A549 treated with CpdA at 1 μM for 4 hours (cell line): ENCODE data around the gene IGSF22. TPM values are rescaled to one million over a fixed set of nuclear protein-coding genes. Genes with fewer than 3 reads are reported as not detected.

Source experiments
- total RNA-seq: library from RNA; stranded (reverse); fragments of 200-300 nt; extraction: Qiagen RNA extraction; gene quantifications from 5 replicates; pipeline ENCODE4 v1.2.3, GENCODE V29; 2022; ENCODE audit warnings: low read depth

Gene IGSF22
- total RNA-seq, result 0.02 TPM in 1 of 5 replicates, not detected in the others

GRCh38 chr11:18726040-18726439, at the start of gene IGSF22:
Gene IGSF22, minus strand, starts transcription at chr11:18726188. Its CDS starts 1,952 bp downstream, at chr11:18724236.

DNA sequence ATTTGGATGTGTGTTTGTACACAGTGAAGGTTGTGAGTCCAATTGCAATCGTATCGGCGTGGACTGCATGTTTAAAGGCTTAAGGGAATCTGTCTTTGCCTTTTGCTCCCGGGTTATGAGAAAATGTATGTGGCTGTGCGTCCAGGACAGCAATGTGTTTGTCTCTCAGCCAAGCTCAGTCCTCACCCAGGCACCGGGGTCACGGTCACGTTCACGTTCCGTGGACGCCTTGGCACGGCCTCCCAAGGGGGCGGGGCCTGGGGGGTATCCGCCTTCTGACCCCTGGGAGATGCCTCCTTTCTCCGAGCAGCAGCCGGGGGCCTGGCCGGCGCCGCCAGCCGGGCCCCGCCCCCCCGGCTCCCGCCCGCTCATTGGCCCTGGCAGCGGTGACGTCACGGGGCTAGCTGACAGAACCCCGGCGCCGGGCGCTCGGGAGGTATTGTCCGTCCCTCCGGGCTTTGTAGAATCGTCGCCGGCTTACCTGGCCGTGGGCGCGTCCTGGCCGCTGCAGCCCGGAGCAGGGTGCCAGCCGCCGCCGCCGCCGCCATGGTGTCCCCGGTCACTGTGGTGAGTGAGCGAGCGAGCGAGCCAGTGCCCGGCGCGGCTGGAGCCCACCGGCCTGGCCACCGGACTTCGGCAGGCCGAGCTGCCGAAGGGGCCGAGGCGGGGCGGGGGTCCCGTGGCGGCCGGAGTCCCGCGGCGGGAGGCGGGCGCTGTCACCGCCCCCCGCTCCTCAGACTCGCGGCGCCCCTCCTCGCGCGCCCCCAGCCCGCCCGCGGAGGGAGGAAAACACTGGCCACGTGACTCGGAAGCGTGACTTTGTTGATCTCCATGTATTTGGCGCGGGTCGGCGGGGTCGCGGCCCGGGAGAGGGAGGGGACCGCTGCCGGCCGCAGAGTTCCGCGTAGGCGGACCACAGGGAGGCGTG, 27.4 kb downstream of the IGSF22 start, which contains the start of gene TMEM86A:
Gene TMEM86A, plus strand, starts transcription at position 439 of the 928 bp plus-strand sequence. Its CDS starts 108 bp downstream, at position 547.

Other genes with a start within 250 kb of the IGSF22 start
- 92.9 to 113 TPM (median 97.6 TPM) in 5 replicates for gene TSG101, start 199.2 kb downstream of the IGSF22 start, total RNA-seq
- gene UEVLD, start 137.5 kb downstream of the IGSF22 start, total RNA-seq, result 16.8 to 26.4 TPM (median 20.4 TPM) in 5 replicates
- 2.0 to 2.8 TPM (median 2.0 TPM) in 5 replicates for gene MISFA, start 126.4 kb downstream of the IGSF22 start, total RNA-seq
- 14.5 to 22.6 TPM (median 17.7 TPM) in 5 replicates for gene SPTY2D1, start 91.8 kb downstream of the IGSF22 start, total RNA-seq
- gene TMEM86A, start 27.4 kb downstream of the IGSF22 start, total RNA-seq, result 0.31 to 0.64 TPM (median 0.58 TPM) in 5 replicates
- gene PTPN5, start 65.6 kb upstream of the IGSF22 start, total RNA-seq, result 0.02 TPM in 1 of 5 replicates, not detected in the others
- not detected in 5 replicates for gene MRGPRX1, start 213.2 kb upstream of the IGSF22 start, total RNA-seq